ENCODE results near the gene PCDHA3. TPM values are rescaled to one million over a fixed set of nuclear protein-coding genes. Genes with fewer than 3 reads are reported as not detected.
"Not testable (repeated sequence)": the region's sequence is repeated elsewhere in the genome, so short reads cannot be mapped to it uniquely, and the experiment has no call there.

Gene PCDHA3
- total and polyA plus RNA-seq, 2 donors (not counting 1 experiment from before 2014, with no cell fraction given) = 0.89 to 1.2 TPM

GRCh38 chr5:140767444-140767843 lies 33.4 kb upstream of the PCDHA3 start:
- H3K4me1 ChIP-seq (ENCODE audit: control insufficient read depth, extremely low read depth, insufficient read depth, low read length) = no peaks in the 10 kb centered on the region
- H3K4me3 ChIP-seq (replicated peaks in 1 of 4; ENCODE audit: control extremely low read depth in 1 of 4, insufficient read depth in 1 of 4, low read depth in 3 of 4, low read length in 4 of 4) = no peak overlapping the region
- no peak for DNase-seq (ENCODE audit: low read depth in 2 of 2)
- no peak overlapping the region for H2AFZ ChIP-seq (ENCODE audit: low read length)
- no peaks in the 10 kb centered on the region for H3K36me3 ChIP-seq (ENCODE audit: control insufficient read depth, insufficient read depth, low read length)
- no peak overlapping the region for H3K27ac ChIP-seq (ENCODE audit: insufficient read depth, low read length)
- H4K20me1 ChIP-seq (ENCODE audit: control insufficient read depth, extremely low read depth, insufficient read depth, low read length) = no peaks in the 10 kb centered on the region
- H3K4me2 ChIP-seq (ENCODE audit: extremely low read depth, insufficient read depth, low read length) = no peak overlapping the region
- H3K9ac ChIP-seq (ENCODE audit: insufficient read depth, low read length) = no peak overlapping the region
- TF ChIP-seq CTCF (conservative IDR thresholded peaks at IDR 0.05 in 1 of 2, IDR thresholded peaks at IDR 0.05 in 1 of 2; ENCODE audit: low read depth in 1 of 2, low read length in 2 of 2) = no peak
- TF ChIP-seq EZH2 (IDR thresholded peaks at IDR 0.05; ENCODE audit: low read length, missing control alignments) = no peak
- no peaks in the 10 kb centered on the region for H3K27me3 ChIP-seq (ENCODE audit: control insufficient read depth, insufficient read depth, low read length)
- H3K79me2 ChIP-seq (ENCODE audit: control insufficient read depth, insufficient read depth, low read length) = no peaks in the 10 kb centered on the region
- no peaks in the 10 kb centered on the region for H3K9me3 ChIP-seq (ENCODE audit: control insufficient read depth, insufficient read depth, low read depth, low read length)

- no peak for DNase-seq (ENCODE audit: low read depth in 2 of 2)
- H3K9me3 ChIP-seq (ENCODE audit: control insufficient read depth, insufficient read depth, low read depth, low read length) = no peaks in the 10 kb centered on the region
- no peaks in the 10 kb centered on the region for H3K36me3 ChIP-seq (ENCODE audit: control insufficient read depth, insufficient read depth, low read length)
- no peaks in the 10 kb centered on the region for H4K20me1 ChIP-seq (ENCODE audit: control insufficient read depth, extremely low read depth, insufficient read depth, low read length)
- no peak overlapping the region for H3K4me2 ChIP-seq (ENCODE audit: extremely low read depth, insufficient read depth, low read length)
- H3K9ac ChIP-seq (ENCODE audit: insufficient read depth, low read length) = no peak overlapping the region
- no peak overlapping the region for H3K4me3 ChIP-seq (replicated peaks in 1 of 4; ENCODE audit: control extremely low read depth in 1 of 4, insufficient read depth in 1 of 4, low read depth in 3 of 4, low read length in 4 of 4)
- H3K27me3 ChIP-seq (ENCODE audit: control insufficient read depth, insufficient read depth, low read length) = no peaks in the 10 kb centered on the region
- no peak for TF ChIP-seq EZH2 (IDR thresholded peaks at IDR 0.05; ENCODE audit: low read length, missing control alignments)
- no peak for TF ChIP-seq CTCF (conservative IDR thresholded peaks at IDR 0.05 in 1 of 2, IDR thresholded peaks at IDR 0.05 in 1 of 2; ENCODE audit: low read depth in 1 of 2, low read length in 2 of 2)
- H3K79me2 ChIP-seq (ENCODE audit: control insufficient read depth, insufficient read depth, low read length) = no peaks in the 10 kb centered on the region
- no peak overlapping the region for H3K27ac ChIP-seq (ENCODE audit: insufficient read depth, low read length)
- no peaks in the 10 kb centered on the region for H3K4me1 ChIP-seq (ENCODE audit: control insufficient read depth, extremely low read depth, insufficient read depth, low read length)
- no peak overlapping the region for H2AFZ ChIP-seq (ENCODE audit: low read length)
Observed at GRCh38 chr5:140780512-140780911, 20.3 kb upstream of the PCDHA3 start.

- no peaks in the 10 kb centered on the region for H3K4me1 ChIP-seq (ENCODE audit: control insufficient read depth, extremely low read depth, insufficient read depth, low read length)
- DNase-seq (ENCODE audit: low read depth in 2 of 2) = no peak
- no peak within 1 kb of the TSS for H2AFZ ChIP-seq (ENCODE audit: low read length)
- H3K27ac ChIP-seq (ENCODE audit: insufficient read depth, low read length) = no peak within 1 kb of the TSS
- no peaks in the 10 kb centered on the region for H4K20me1 ChIP-seq (ENCODE audit: control insufficient read depth, extremely low read depth, insufficient read depth, low read length)
- H3K9ac ChIP-seq (ENCODE audit: insufficient read depth, low read length) = no peak within 1 kb of the TSS
- no peaks in the 10 kb centered on the region for H3K27me3 ChIP-seq (ENCODE audit: control insufficient read depth, insufficient read depth, low read length)
- H3K4me3 ChIP-seq (replicated peaks in 1 of 4; ENCODE audit: control extremely low read depth in 1 of 4, insufficient read depth in 1 of 4, low read depth in 3 of 4, low read length in 4 of 4) = no peak within 1 kb of the TSS
- no peaks in the 10 kb centered on the region for H3K36me3 ChIP-seq (ENCODE audit: control insufficient read depth, insufficient read depth, low read length)
- no peaks in the 10 kb centered on the region for H3K9me3 ChIP-seq (ENCODE audit: control insufficient read depth, insufficient read depth, low read depth, low read length)
- H3K79me2 ChIP-seq (ENCODE audit: control insufficient read depth, insufficient read depth, low read length) = no peaks in the 10 kb centered on the region
- TF ChIP-seq CTCF (conservative IDR thresholded peaks at IDR 0.05 in 1 of 2, IDR thresholded peaks at IDR 0.05 in 1 of 2; ENCODE audit: low read depth in 1 of 2, low read length in 2 of 2) (no peak), EZH2 (IDR thresholded peaks at IDR 0.05; ENCODE audit: low read length, missing control alignments) (no peak)
- no peak within 1 kb of the TSS for H3K4me2 ChIP-seq (ENCODE audit: extremely low read depth, insufficient read depth, low read length)
Observed at GRCh38 chr5:140785905-140786686, 14.8 kb upstream of the PCDHA3 start, which contains the start of gene PCDHA1. PCDHA1 (plus strand) TSS chr5:140786140.

GRCh38 chr5:140787422-140787821 lies 13.4 kb upstream of the PCDHA3 start:
- not testable (repeated sequence) for H3K9ac ChIP-seq (ENCODE audit: insufficient read depth, low read length); H3K27me3 ChIP-seq (ENCODE audit: control insufficient read depth, insufficient read depth, low read length); DNase-seq (ENCODE audit: low read depth in 2 of 2); H3K36me3 ChIP-seq (ENCODE audit: control insufficient read depth, insufficient read depth, low read length); H3K4me3 ChIP-seq (replicated peaks in 1 of 4; ENCODE audit: control extremely low read depth in 1 of 4, insufficient read depth in 1 of 4, low read depth in 3 of 4, low read length in 4 of 4); H2AFZ ChIP-seq (ENCODE audit: low read length); H3K27ac ChIP-seq (ENCODE audit: insufficient read depth, low read length); H3K79me2 ChIP-seq (ENCODE audit: control insufficient read depth, insufficient read depth, low read length); H3K4me2 ChIP-seq (ENCODE audit: extremely low read depth, insufficient read depth, low read length); H3K9me3 ChIP-seq (ENCODE audit: control insufficient read depth, insufficient read depth, low read depth, low read length); H4K20me1 ChIP-seq (ENCODE audit: control insufficient read depth, extremely low read depth, insufficient read depth, low read length); H3K4me1 ChIP-seq (ENCODE audit: control insufficient read depth, extremely low read depth, insufficient read depth, low read length)

All from fibroblast of lung (primary cell).